ENCODE results near the gene SLC39A8.
A peak's percentile ranks its signal among the peaks of the same experiment; 100 is the strongest.
"Not testable (repeated sequence)": the region's sequence is repeated elsewhere in the genome, so short reads cannot be mapped to it uniquely, and the experiment has no call there.

The SLC39A8 gene

GRCh38 chr4:102295153-102295862 is 50.0 kb downstream of the SLC39A8 start:
- DNase-seq, result no peak

- no peak for DNase-seq
Measured at GRCh38 chr4:102288497-102288896, 56.8 kb downstream of the SLC39A8 start.

GRCh38 chr4:102285831-102286230 is 59.5 kb downstream of the SLC39A8 start:
- no peak for DNase-seq

- DNase-seq, result no peak
Measured at GRCh38 chr4:102281171-102281839, 64.0 kb downstream of the SLC39A8 start.

GRCh38 chr4:102273317-102273716 is 72.0 kb downstream of the SLC39A8 start:
- DNase-seq, result not testable (repeated sequence)

GRCh38 chr4:102272318-102272717 is 73.0 kb downstream of the SLC39A8 start:
- DNase-seq, result no peak

- DNase-seq, result no peak
Measured at GRCh38 chr4:102268355-102268754, 76.9 kb downstream of the SLC39A8 start.

- DNase-seq, result peak; percentile 12
Measured at GRCh38 chr4:102263024-102263787, 82.1 kb downstream of the SLC39A8 start.

- DNase-seq, result no peak
Measured at GRCh38 chr4:102259702-102260101, 85.6 kb downstream of the SLC39A8 start.

GRCh38 chr4:102259081-102259480 is 86.2 kb downstream of the SLC39A8 start:
- no peak for DNase-seq

- DNase-seq, result no peak
Measured at GRCh38 chr4:102256321-102256720, 89.0 kb downstream of the SLC39A8 start.

- DNase-seq, result no peak
Measured at GRCh38 chr4:102253860-102254259, 91.4 kb downstream of the SLC39A8 start.

- DNase-seq, result no peak
Measured at GRCh38 chr4:102252171-102252570, 93.1 kb downstream of the SLC39A8 start.

GRCh38 chr4:102250341-102250740 is 94.9 kb downstream of the SLC39A8 start:
- DNase-seq, result no peak

GRCh38 chr4:102247041-102247440 is 98.2 kb downstream of the SLC39A8 start:
- no peak for DNase-seq

- no peak for DNase-seq
Measured at GRCh38 chr4:102246416-102246815, 98.9 kb downstream of the SLC39A8 start.

GRCh38 chr4:102244878-102245535 is 100.3 kb downstream of the SLC39A8 start:
- no peak for DNase-seq

GRCh38 chr4:102243296-102243695 is 102.0 kb downstream of the SLC39A8 start:
- DNase-seq, result not testable (repeated sequence)

- DNase-seq, result no peak
Measured at GRCh38 chr4:102234243-102234838, 110.9 kb downstream of the SLC39A8 start.

GRCh38 chr4:102230194-102230593 is 115.1 kb downstream of the SLC39A8 start:
- no peak for DNase-seq

GRCh38 chr4:102227388-102227787 is 117.9 kb downstream of the SLC39A8 start:
- DNase-seq, result no peak

GRCh38 chr4:102223461-102223860 is 121.8 kb downstream of the SLC39A8 start:
- DNase-seq, result no peak
